Transverse colon (tissue), 3 donors: ENCODE results near the gene MDGA2.

Experiments
- CTCF ChIP-seq, 5 experiments: fragments of 200-600 bp in 3 of 5; fragments of 450-650 bp in 2 of 5; sonication (generic) in 3 of 5; IDR thresholded peaks; 1 replicate in 2 of 5; 2 replicates in 3 of 5; pipeline ENCODE4 v1.5.1; 2016 to 2017; ENCODE audit warnings: antibody characterized with exemption in 5 of 5, inconsistent platforms in 3 of 5, mild to moderate bottlenecking in 2 of 5, moderate library complexity in 1 of 5
- POLR2A ChIP-seq: fragments of 450-650 bp; IDR thresholded peaks from one replicate; pipeline ENCODE4 v1.6.1; 2016; ENCODE audit warnings: antibody characterized with exemption, mild to moderate bottlenecking, moderate library complexity

GRCh38 chr14:47040550-47040949, 634.9 kb downstream of the MDGA2 start:
- peak in 1 of 5 experiments; percentile 26 for TF ChIP-seq CTCF (IDR thresholded peaks at IDR 0.05)
- TF ChIP-seq POLR2A, result no peak
